SK-N-SH treated with all-trans-retinoic acid at 6 μM for 48 hours (cell line): Measurements from ENCODE around the gene SLITRK3.
"Not testable (repeated sequence)": the region's sequence is repeated elsewhere in the genome, so short reads cannot be mapped to it uniquely, and the experiment has no call there.

Experiments
- ATAC-seq: fragments of 200-7000 bp; cut with Tn5 transposase; 3 replicates; pipeline ENCODE4 v1.9.1; 2020; ENCODE audit warnings: mild to moderate bottlenecking, moderate library complexity
- BACH2 ChIP-seq: fragments of 250-450 bp; sonication (Bioruptor Pico); IDR thresholded peaks from 2 replicates; pipeline ENCODE4 v1.9.0; 2021; ENCODE audit warnings: mild to moderate bottlenecking, borderline replicate concordance
- CSDC2 ChIP-seq: fragments of 250-450 bp; sonication (Bioruptor Pico); IDR thresholded peaks from 2 replicates; pipeline ENCODE4 v1.5.0; 2020; ENCODE audit warnings: mild to moderate bottlenecking, moderate library complexity
- GLIS3 ChIP-seq: fragments of 250-450 bp; sonication (Bioruptor Pico); IDR thresholded peaks from 2 replicates; pipeline ENCODE4 v1.5.0; 2020; ENCODE audit warnings: mild to moderate bottlenecking, moderate library complexity
- ISL1 ChIP-seq: fragments of 250-450 bp; sonication (Bioruptor Pico); IDR thresholded peaks from 2 replicates; pipeline ENCODE4 v2.1.2; 2022; ENCODE audit warnings: mild to moderate bottlenecking, moderate library complexity
- OSR1 ChIP-seq: fragments of 250-450 bp; sonication (Bioruptor Pico); IDR thresholded peaks from 2 replicates; pipeline ENCODE4 v1.8.0; 2022; ENCODE audit warnings: moderate library complexity, mild to moderate bottlenecking, inconsistent platforms
- PPARA ChIP-seq: fragments of 250-450 bp; sonication (Bioruptor Pico); IDR thresholded peaks from 2 replicates; pipeline ENCODE4 v1.5.0; 2020; ENCODE audit warnings: mild to moderate bottlenecking, borderline replicate concordance
- SNAI2 ChIP-seq: fragments of 250-450 bp; sonication (Bioruptor Pico); IDR thresholded peaks from 2 replicates; pipeline ENCODE4 v1.5.0; 2020; ENCODE audit warnings: mild to moderate bottlenecking, moderate library complexity
- TOX ChIP-seq: fragments of 250-450 bp; sonication (Bioruptor Pico); IDR thresholded peaks from 2 replicates; pipeline ENCODE4 v1.8.0; 2021; ENCODE audit warnings: mild to moderate bottlenecking, moderate library complexity, borderline replicate concordance
- ZC3H10 ChIP-seq: fragments of 250-450 bp; sonication (Bioruptor Pico); IDR thresholded peaks from 2 replicates; pipeline ENCODE4 v1.5.1; 2021; ENCODE audit warnings: mild to moderate bottlenecking, moderate library complexity
- ZFP3 ChIP-seq: fragments of 250-450 bp; sonication (Bioruptor Pico); IDR thresholded peaks from 2 replicates; pipeline ENCODE4 v1.5.0; 2020; ENCODE audit warnings: mild to moderate bottlenecking, moderate library complexity
- ZFP30 ChIP-seq: fragments of 450-650 bp; formaldehyde crosslinking; IDR thresholded peaks from 2 replicates; pipeline ENCODE4 v1.5.0; 2022; ENCODE audit warnings: mild to moderate bottlenecking, moderate library complexity
- ZNF70 ChIP-seq: fragments of 450-650 bp; formaldehyde crosslinking; IDR thresholded peaks from 2 replicates; pipeline ENCODE4 v1.5.0; 2020; ENCODE audit warnings: mild to moderate bottlenecking, moderate library complexity
- ZNF8 ChIP-seq: fragments of 450-650 bp; formaldehyde crosslinking; IDR thresholded peaks from 2 replicates; pipeline ENCODE4 v1.5.0; 2020; ENCODE audit warnings: mild to moderate bottlenecking, moderate library complexity
- TF ChIP-seq, protein P1 (sequence below): fragments of 250-450 bp; sonication (Bioruptor Pico); IDR thresholded peaks from 2 replicates; pipeline ENCODE4 v1.8.0; 2020; ENCODE audit warnings: mild to moderate bottlenecking, moderate library complexity, borderline replicate concordance
- TF ChIP-seq, protein P2 (sequence below): fragments of 250-450 bp; sonication (Bioruptor Pico); IDR thresholded peaks from 2 replicates; pipeline ENCODE4 v1.8.0; 2021; ENCODE audit warnings: low read depth, mild to moderate bottlenecking, moderate library complexity, borderline replicate concordance
- TF ChIP-seq, protein P3 (sequence below): fragments of 250-450 bp; sonication (Bioruptor Pico); IDR thresholded peaks from 2 replicates; pipeline ENCODE4 v1.5.1; 2021; ENCODE audit warnings: mild to moderate bottlenecking, moderate library complexity
- TF ChIP-seq, protein P4 (sequence below): fragments of 250-450 bp; sonication (Bioruptor Pico); IDR thresholded peaks from 2 replicates; pipeline ENCODE4 v1.5.0; 2020; ENCODE audit warnings: mild to moderate bottlenecking, moderate library complexity

SLITRK3 gene

DNA sequence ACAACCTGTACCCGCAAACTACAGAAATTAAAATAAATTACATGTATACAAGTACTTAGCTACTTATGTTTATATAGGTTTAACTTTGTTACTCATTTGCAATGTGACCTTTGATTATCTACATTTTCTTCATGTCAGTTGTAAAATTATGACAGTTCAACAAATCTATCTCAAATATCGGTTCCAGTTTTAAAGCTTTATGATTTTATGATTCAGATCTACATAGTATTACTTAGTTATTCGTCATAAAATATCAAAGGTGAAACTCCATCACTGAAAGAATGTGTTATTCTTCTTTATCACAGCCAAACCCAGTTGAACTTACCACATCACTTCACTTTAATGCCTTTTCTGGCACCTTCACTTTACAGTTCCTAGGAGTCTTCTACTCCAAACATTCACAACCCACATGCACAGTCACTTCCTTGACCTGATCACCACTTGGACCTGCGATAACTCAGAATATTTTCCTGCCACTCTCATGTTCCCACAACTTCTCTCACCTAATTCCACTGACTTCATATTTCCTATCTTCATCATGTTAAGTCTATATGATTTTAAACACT, 47.2 kb downstream of the SLITRK3 start:
- TF ChIP-seq, protein P1, sequence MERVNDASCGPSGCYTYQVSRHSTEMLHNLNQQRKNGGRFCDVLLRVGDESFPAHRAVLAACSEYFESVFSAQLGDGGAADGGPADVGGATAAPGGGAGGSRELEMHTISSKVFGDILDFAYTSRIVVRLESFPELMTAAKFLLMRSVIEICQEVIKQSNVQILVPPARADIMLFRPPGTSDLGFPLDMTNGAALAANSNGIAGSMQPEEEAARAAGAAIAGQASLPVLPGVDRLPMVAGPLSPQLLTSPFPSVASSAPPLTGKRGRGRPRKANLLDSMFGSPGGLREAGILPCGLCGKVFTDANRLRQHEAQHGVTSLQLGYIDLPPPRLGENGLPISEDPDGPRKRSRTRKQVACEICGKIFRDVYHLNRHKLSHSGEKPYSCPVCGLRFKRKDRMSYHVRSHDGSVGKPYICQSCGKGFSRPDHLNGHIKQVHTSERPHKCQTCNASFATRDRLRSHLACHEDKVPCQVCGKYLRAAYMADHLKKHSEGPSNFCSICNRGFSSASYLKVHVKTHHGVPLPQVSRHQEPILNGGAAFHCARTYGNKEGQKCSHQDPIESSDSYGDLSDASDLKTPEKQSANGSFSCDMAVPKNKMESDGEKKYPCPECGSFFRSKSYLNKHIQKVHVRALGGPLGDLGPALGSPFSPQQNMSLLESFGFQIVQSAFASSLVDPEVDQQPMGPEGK (CRISPR knock-in tag) = no peak
- TF ChIP-seq BACH2 (CRISPR knock-in tag) (no peak), OSR1 (CRISPR knock-in tag) (no peak), SNAI2 (CRISPR knock-in tag) (no peak), PPARA (CRISPR knock-in tag) (no peak), ZFP3 (CRISPR knock-in tag) (no peak), ZNF8 (CRISPR knock-in tag) (no peak), ISL1 (CRISPR knock-in tag) (no peak), ZNF70 (CRISPR knock-in tag) (no peak), GLIS3 (CRISPR knock-in tag) (no peak), CSDC2 (no peak), TOX (no peak), ZC3H10 (CRISPR knock-in tag) (no peak), ZFP30 (no peak)
- TF ChIP-seq, protein P2, sequence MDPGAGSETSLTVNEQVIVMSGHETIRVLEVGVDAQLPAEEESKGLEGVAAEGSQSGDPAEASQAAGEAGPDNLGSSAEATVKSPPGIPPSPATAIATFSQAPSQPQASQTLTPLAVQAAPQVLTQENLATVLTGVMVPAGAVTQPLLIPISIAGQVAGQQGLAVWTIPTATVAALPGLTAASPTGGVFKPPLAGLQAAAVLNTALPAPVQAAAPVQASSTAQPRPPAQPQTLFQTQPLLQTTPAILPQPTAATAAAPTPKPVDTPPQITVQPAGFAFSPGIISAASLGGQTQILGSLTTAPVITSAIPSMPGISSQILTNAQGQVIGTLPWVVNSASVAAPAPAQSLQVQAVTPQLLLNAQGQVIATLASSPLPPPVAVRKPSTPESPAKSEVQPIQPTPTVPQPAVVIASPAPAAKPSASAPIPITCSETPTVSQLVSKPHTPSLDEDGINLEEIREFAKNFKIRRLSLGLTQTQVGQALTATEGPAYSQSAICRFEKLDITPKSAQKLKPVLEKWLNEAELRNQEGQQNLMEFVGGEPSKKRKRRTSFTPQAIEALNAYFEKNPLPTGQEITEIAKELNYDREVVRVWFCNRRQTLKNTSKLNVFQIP = no peak
- TF ChIP-seq, protein P3, sequence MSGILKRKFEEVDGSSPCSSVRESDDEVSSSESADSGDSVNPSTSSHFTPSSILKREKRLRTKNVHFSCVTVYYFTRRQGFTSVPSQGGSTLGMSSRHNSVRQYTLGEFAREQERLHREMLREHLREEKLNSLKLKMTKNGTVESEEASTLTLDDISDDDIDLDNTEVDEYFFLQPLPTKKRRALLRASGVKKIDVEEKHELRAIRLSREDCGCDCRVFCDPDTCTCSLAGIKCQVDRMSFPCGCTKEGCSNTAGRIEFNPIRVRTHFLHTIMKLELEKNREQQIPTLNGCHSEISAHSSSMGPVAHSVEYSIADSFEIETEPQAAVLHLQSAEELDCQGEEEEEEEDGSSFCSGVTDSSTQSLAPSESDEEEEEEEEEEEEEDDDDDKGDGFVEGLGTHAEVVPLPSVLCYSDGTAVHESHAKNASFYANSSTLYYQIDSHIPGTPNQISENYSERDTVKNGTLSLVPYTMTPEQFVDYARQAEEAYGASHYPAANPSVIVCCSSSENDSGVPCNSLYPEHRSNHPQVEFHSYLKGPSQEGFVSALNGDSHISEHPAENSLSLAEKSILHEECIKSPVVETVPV (CRISPR knock-in tag) = no peak
- no peak for ATAC-seq

DNA sequence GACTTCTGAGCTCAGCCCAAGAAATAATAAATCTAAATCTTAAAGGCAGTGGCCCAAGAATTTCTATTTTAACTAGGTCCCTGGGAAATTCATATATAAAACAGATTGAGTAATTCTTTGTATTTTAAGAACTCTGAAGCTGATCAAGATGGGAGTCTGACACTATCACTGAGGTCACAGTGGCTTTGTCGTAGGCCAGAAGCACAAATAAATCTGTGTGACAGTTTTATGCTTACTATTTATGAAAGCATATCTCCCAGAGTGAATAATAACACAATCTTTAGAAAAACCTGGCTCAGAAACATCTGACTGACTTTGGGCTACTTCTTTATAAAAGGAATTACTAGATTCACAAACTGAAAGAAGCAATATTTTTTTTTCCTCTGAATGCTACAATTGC, 51.9 kb downstream of the SLITRK3 start:
- TF ChIP-seq, protein P4, sequence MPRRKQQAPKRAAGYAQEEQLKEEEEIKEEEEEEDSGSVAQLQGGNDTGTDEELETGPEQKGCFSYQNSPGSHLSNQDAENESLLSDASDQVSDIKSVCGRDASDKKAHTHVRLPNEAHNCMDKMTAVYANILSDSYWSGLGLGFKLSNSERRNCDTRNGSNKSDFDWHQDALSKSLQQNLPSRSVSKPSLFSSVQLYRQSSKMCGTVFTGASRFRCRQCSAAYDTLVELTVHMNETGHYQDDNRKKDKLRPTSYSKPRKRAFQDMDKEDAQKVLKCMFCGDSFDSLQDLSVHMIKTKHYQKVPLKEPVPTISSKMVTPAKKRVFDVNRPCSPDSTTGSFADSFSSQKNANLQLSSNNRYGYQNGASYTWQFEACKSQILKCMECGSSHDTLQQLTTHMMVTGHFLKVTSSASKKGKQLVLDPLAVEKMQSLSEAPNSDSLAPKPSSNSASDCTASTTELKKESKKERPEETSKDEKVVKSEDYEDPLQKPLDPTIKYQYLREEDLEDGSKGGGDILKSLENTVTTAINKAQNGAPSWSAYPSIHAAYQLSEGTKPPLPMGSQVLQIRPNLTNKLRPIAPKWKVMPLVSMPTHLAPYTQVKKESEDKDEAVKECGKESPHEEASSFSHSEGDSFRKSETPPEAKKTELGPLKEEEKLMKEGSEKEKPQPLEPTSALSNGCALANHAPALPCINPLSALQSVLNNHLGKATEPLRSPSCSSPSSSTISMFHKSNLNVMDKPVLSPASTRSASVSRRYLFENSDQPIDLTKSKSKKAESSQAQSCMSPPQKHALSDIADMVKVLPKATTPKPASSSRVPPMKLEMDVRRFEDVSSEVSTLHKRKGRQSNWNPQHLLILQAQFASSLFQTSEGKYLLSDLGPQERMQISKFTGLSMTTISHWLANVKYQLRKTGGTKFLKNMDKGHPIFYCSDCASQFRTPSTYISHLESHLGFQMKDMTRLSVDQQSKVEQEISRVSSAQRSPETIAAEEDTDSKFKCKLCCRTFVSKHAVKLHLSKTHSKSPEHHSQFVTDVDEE (CRISPR knock-in tag) = no peak
- no peak for ATAC-seq

DNA sequence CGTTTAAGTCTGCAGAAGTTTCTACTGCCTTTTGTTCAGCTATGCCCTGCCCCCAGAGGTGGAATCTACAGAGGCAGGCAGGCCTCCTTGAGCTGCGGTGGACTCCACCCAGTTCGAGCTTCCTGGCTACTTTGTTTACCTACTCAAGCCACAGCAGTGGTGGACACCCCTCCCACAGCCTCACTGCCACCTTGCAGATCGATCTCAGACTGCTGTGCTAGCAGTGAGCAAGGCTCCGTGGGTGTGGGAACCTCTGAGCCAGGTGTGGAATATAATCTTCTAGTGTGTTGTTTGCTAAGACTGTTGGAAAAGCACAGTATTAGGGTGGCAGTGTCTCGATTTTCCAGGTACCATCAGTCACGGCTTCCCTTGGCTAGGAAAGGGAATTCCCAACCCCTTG, 56.3 kb downstream of the SLITRK3 start:
- not testable (repeated sequence) for ATAC-seq
